GM15510 (cell line): ENCODE data around the gene OR13D1.

Source experiments
- POLR2A ChIP-seq: IDR thresholded peaks from 3 replicates; pipeline ENCODE4 v1.6.1; 2011; ENCODE audit warnings: borderline replicate concordance; ENCODE audit not compliant: insufficient read length; ENCODE audit errors: extremely low read depth

Gene OR13D1

GRCh38 chr9:104694218-104694617 lies at the start of gene OR13D1:
OR13D1 (plus strand) TSS chr9:104694518; CDS start chr9:104694518, 0 bp downstream.
- TF ChIP-seq POLR2A = no peak

- TF ChIP-seq POLR2A = no peak
Measured at GRCh38 chr9:104658496-104659195, 35.7 kb upstream of the OR13D1 start.

GRCh38 chr9:104675611-104676010 lies 18.7 kb upstream of the OR13D1 start:
- TF ChIP-seq POLR2A = no peak

- TF ChIP-seq POLR2A = no peak
Measured at GRCh38 chr9:104682642-104683041, 11.7 kb upstream of the OR13D1 start.

GRCh38 chr9:104686081-104686480 lies 8.2 kb upstream of the OR13D1 start:
- no peak for TF ChIP-seq POLR2A

- no peak for TF ChIP-seq POLR2A
Measured at GRCh38 chr9:104700306-104700705, 6.0 kb downstream of the OR13D1 start.

GRCh38 chr9:104711604-104712003 lies 17.3 kb downstream of the OR13D1 start:
- no peak for TF ChIP-seq POLR2A

- no peak for TF ChIP-seq POLR2A
Measured at GRCh38 chr9:104725014-104725413, 30.7 kb downstream of the OR13D1 start.

GRCh38 chr9:104738452-104738851 lies 44.1 kb downstream of the OR13D1 start:
- TF ChIP-seq POLR2A = no peak

GRCh38 chr9:104740621-104741020 lies 46.3 kb downstream of the OR13D1 start:
- TF ChIP-seq POLR2A = no peak

GRCh38 chr9:104743376-104743985 lies 49.2 kb downstream of the OR13D1 start:
- no peak for TF ChIP-seq POLR2A
